Neutrophil (primary cell): ENCODE data around the gene KIF2C.

Experiments
- H3K27ac ChIP-seq: fragments of 200-600 bp; sonication (generic); 2 replicates; pipeline ENCODE4 v1.5.1; 2016; ENCODE audit warnings: mild to moderate bottlenecking, moderate library complexity
- H3K27me3 ChIP-seq: fragments of 200-600 bp; sonication (generic); 2 replicates; pipeline ENCODE4 v1.6.0; 2016; ENCODE audit warnings: mild to moderate bottlenecking
- H3K36me3 ChIP-seq: fragments of 200-600 bp; sonication (generic); 2 replicates; pipeline ENCODE4 v1.5.1; 2017
- H3K4me1 ChIP-seq, 2 experiments: fragments of 200-600 bp in 1 of 2; sonication (generic) in 1 of 2; 1 replicate in 1 of 2; 2 replicates in 1 of 2; pipeline versions ENCODE4 v1.5.1 to v1.6.1; 2013 to 2016; ENCODE audit warnings: low read depth in 1 of 2, low read length in 1 of 2, mild to moderate bottlenecking in 1 of 2, moderate library complexity in 1 of 2; ENCODE audit not compliant: control insufficient read depth in 1 of 2, insufficient read depth in 1 of 2
- H3K4me3 ChIP-seq, 2 experiments: fragments of 200-600 bp in 1 of 2; sonication (generic) in 1 of 2; 1 replicate in 1 of 2; 2 replicates in 1 of 2; pipeline ENCODE4 v1.5.1; 2013 to 2016; ENCODE audit warnings: low read depth in 1 of 2, low read length in 1 of 2, mild to moderate bottlenecking in 1 of 2, moderate library complexity in 1 of 2
- H3K9me3 ChIP-seq: fragments of 200-600 bp; sonication (generic); 2 replicates; pipeline ENCODE4 v1.5.1; 2016
- TF ChIP-seq, protein P1 (sequence below): fragments of 200-600 bp; sonication (generic); IDR thresholded peaks from 2 replicates; pipeline ENCODE4 v1.5.1; 2016; ENCODE audit warnings: antibody characterized with exemption

KIF2C gene

DNA sequence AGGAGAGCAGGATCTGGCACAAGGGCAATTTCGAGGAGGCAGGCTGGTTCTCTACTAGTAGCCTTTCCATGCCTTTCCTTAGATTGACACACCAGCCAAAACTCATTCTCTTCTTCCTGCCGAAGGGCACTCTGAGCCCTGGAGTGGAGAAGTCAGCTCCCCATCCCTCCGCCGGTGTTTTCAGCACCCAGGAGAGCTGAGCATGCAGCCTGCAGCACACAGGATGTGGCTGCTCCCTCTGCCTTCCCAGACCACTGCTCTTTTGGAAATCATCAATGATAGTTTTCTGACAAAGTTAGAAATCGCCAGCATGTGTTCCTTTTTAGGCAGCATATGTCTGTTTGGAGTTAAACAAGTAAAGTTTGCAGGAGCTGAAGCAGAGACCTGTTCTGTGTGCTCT lies 20.3 kb upstream of the KIF2C start:
- H3K27ac ChIP-seq = peak overlapping the region; percentile 8
- no peaks in the 10 kb centered on the region for H3K9me3 ChIP-seq
- peaks cover 37 to 39% of the 10 kb centered on the region in 2 experiments for H3K4me1 ChIP-seq
- H3K27me3 ChIP-seq = no peaks in the 10 kb centered on the region
- TF ChIP-seq, protein P1, sequence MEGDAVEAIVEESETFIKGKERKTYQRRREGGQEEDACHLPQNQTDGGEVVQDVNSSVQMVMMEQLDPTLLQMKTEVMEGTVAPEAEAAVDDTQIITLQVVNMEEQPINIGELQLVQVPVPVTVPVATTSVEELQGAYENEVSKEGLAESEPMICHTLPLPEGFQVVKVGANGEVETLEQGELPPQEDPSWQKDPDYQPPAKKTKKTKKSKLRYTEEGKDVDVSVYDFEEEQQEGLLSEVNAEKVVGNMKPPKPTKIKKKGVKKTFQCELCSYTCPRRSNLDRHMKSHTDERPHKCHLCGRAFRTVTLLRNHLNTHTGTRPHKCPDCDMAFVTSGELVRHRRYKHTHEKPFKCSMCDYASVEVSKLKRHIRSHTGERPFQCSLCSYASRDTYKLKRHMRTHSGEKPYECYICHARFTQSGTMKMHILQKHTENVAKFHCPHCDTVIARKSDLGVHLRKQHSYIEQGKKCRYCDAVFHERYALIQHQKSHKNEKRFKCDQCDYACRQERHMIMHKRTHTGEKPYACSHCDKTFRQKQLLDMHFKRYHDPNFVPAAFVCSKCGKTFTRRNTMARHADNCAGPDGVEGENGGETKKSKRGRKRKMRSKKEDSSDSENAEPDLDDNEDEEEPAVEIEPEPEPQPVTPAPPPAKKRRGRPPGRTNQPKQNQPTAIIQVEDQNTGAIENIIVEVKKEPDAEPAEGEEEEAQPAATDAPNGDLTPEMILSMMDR = no peak
- no peaks in the 10 kb centered on the region for H3K36me3 ChIP-seq
- no peak overlapping the region for H3K4me3 ChIP-seq

DNA sequence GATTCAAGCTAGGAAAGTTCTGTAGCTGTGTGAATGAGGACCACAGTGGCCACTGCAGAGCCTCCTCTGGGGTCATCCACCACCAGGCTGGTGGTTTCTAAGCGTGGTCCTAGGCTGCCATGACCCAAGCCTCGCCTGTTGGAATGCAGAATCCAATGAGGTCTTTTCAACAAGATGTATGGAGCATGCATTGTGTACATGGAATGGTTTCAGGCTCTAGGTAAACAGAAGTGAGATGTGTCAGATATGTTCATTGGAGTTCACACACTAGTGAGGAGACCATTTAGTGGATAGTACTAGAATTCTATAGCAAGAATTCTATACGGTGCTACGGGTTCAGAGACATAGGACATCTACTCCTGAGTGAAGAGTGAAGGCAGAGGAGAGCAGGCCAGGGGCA lies 19.4 kb upstream of the KIF2C start:
- Histone ChIP-seq H3K4me1 (peaks cover 41% of the 10 kb centered on the region in 2 experiments), H3K27ac (peak overlapping the region; percentile 72)

DNA sequence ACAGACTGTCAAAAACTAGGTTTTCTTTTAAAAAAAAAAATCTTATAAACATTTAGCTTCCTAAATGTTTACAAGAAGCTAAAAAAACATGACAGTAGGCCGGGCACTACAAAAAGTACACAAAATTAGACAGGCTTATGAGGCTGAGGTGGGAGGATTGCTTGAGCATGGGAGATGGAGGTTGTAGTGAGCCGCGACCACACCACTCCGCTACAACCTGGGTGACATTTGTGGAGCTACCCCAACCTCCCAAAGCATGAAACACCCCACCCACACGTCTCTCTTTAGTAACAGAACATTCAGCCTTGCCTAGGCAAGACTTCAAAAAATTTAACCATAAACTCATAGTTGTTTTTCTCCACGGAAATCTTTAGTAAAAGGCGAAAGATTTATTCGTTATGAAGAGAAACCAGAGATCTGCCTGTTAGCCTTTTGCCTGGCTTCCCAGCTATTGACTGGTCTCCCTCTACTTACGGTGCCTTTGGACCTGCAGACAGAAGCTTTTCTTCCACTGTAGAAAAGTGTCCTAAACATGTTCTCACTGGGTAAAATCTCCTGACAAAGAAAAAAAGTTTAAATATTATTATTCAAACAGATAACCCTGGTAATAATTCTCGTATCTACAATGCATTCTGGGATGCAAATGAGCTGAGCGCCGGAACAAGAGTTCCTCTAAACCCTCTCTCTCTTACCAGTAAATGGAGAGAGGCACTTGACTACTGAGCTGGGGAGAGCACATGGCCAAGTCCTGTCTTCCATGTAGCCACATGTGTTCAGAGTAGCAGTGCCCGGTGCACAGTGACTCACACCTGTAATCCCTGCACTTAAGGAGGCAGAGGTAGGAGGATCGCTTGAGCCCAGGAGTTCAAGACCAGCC lies 17.9 kb upstream of the KIF2C start:
- Histone ChIP-seq H3K27me3 (no peaks in the 10 kb centered on the region), H3K27ac (peak overlapping the region; percentile 72), H3K4me3 (peak overlapping the region in 1 of 2 experiments; percentile 12), H3K4me1 (peaks cover 43% of the 10 kb centered on the region in 2 experiments), H3K9me3 (no peaks in the 10 kb centered on the region), H3K36me3 (no peaks in the 10 kb centered on the region)
- TF ChIP-seq, protein P1 = no peak

More for the DNA sequence above, 19.4 kb upstream of the KIF2C start:
- TF ChIP-seq, protein P1 = no peak
- Histone ChIP-seq H3K27me3 (no peaks in the 10 kb centered on the region), H3K4me3 (no peak overlapping the region), H3K36me3 (no peaks in the 10 kb centered on the region), H3K9me3 (no peaks in the 10 kb centered on the region)

DNA sequence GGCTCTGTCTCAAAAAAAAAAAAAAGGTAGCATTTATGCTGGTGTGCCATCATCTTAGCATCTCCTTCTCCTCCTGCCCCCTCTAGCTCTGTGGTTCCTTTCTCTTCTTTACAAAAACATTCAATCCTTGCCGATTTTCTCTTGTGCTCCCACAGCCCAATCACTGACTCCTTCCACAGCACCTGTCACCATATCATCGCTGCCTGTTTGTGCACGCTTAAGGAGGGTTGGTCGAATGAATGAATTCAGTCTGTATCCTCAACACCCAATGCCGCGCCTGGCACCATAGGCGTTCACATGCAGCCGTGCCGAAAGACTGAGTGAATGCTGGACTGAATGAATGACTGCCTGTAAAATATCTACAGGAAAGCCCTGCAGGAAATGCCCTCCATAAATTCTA lies 16.6 kb upstream of the KIF2C start:
- Histone ChIP-seq H3K27ac (peak overlapping the region; percentile 77), H3K4me3 (peak overlapping the region; percentile 52 to 55), H3K36me3 (no peaks in the 10 kb centered on the region)

DNA sequence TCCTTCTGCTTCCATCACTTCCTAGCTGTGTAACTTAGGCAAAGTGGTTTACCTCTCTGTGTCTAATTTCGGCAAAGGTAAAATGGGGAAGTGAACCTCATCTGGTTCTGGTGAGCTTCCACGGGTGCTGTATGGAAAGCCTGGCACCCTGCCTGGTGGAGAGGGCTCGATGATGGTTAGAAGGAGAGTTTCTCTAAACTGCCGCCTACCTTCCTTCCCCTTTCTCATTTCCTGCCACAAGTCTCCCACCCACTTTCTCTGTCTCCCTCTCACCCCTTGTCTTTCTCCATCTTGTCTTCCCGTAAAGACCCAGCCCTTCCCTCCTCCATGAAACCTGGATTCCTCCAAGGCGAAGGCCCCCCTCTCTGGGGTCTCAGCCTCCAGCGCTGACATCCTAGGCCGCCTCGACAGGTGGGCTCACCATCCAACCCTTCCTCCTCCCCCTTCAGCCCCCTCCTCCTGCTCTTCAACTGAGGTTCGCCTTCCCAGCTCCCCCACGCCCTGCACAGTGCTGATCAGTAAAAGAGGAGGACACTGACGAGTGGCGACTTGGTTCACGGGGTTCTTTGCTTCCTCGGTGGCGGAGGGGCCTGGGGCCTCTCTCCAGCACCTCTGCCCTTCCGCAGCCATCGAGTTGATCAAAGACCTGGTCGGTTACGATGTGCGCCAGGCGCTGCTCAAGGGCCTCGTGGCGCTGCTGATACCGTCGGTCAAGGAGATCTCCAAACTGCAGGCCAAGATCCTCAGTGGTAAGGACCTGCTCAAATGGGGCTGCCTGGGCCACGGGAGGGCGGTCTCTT lies 15.9 kb upstream of the KIF2C start:
- Histone ChIP-seq H3K27me3 (no peaks in the 10 kb centered on the region), H3K9me3 (no peaks in the 10 kb centered on the region), H3K36me3 (no peaks in the 10 kb centered on the region), H3K27ac (peak overlapping the region; percentile 77), H3K4me1 (peaks cover 43% of the 10 kb centered on the region in 2 experiments), H3K4me3 (peak overlapping the region; percentile 52 to 55)
- TF ChIP-seq, protein P1 = no peak

More for the DNA sequence above, 16.6 kb upstream of the KIF2C start:
- no peaks in the 10 kb centered on the region for H3K9me3 ChIP-seq
- no peaks in the 10 kb centered on the region for H3K27me3 ChIP-seq
- peaks cover 43% of the 10 kb centered on the region in 2 experiments for H3K4me1 ChIP-seq
- TF ChIP-seq, protein P1 = no peak
